ENCODE measurements around the gene RPL37A.

RPL37A gene

GRCh38 chr2:216549926-216550690, 51.5 kb downstream of the RPL37A start:
- no peak for DNase-seq

- peak; percentile 70 for DNase-seq
Observed at GRCh38 chr2:216551234-216552068, 52.8 kb downstream of the RPL37A start.

GRCh38 chr2:216553093-216553478, 54.4 kb downstream of the RPL37A start:
- DNase-seq: peak; percentile 53

Measured in HCEC 1CT (cell line).